ENCODE data around the gene NFU1.

Gene NFU1

GRCh38 chr2:69393963-69394362, 43.3 kb downstream of the NFU1 start:
- H3K4me3 ChIP-seq (ENCODE audit: insufficient read depth, low read depth, low read length) = no peak overlapping the region
- H3K4me1 ChIP-seq (ENCODE audit: control insufficient read depth, insufficient read depth, low read length) = no peaks in the 10 kb centered on the region
- peaks cover 7% of the 10 kb centered on the region for H3K36me3 ChIP-seq (ENCODE audit: control insufficient read depth, insufficient read depth, low read length)
- H3K27ac ChIP-seq (ENCODE audit: insufficient read depth, low read depth, low read length, poor library complexity, severe bottlenecking) = no peak overlapping the region
- H3K27me3 ChIP-seq (ENCODE audit: control insufficient read depth, insufficient read depth, low read length, poor library complexity, severe bottlenecking) = no peaks in the 10 kb centered on the region
- no peaks in the 10 kb centered on the region for H3K9me3 ChIP-seq (ENCODE audit: control insufficient read depth, low read length)

DNA sequence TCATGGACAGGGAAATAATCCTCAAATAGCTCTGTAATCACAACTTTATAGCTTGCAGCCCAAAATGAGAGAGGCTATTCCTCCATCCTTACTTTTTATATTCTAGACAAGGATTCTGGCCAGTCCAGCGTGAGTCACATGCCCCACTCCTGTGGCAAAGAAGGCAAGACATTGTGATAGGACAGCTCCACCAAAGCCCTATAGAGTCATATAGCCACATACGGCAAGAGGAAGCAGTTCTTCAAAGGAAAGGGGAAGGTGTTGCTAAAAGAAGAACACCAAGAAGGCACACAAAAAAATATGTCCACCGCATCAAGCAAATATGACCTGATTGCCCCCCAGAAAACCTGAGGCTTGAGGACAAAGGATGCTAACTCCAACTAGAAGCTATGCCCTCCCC, 46.8 kb downstream of the NFU1 start:
- no peak overlapping the region for H3K27ac ChIP-seq (ENCODE audit: insufficient read depth, low read depth, low read length, poor library complexity, severe bottlenecking)
- H3K9me3 ChIP-seq (ENCODE audit: control insufficient read depth, low read length) = no peaks in the 10 kb centered on the region
- no peak overlapping the region for H3K4me3 ChIP-seq (ENCODE audit: insufficient read depth, low read depth, low read length)
- H3K27me3 ChIP-seq (ENCODE audit: control insufficient read depth, insufficient read depth, low read length, poor library complexity, severe bottlenecking) = no peaks in the 10 kb centered on the region
- WGBS, 2 experiments = 95 to 98% methylated on average over 3 of the region's 3 CpGs
- peaks cover 7% of the 10 kb centered on the region for H3K4me1 ChIP-seq (ENCODE audit: control insufficient read depth, insufficient read depth, low read length)
- no peaks in the 10 kb centered on the region for H3K36me3 ChIP-seq (ENCODE audit: control insufficient read depth, insufficient read depth, low read length)

DNA sequence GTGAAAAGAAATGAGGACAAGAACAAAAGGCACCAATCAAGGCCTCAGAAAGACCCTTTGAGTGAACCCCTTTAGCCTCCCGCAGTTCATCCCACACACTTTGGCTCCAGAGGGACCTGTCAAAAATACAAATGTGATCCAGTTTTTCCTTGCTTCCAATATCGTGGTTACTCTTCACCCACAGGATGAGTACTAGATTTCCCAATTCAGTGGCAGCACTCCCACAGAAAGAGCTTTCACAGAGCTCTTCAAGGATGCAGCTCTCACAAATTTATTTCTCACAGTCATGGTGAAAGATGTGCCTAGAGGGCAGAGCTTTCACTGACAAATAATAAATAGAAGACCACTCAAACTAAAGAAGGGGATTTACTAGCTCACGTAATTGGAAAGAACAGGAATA, 47.2 kb downstream of the NFU1 start:
- no peaks in the 10 kb centered on the region for H3K9me3 ChIP-seq (ENCODE audit: control insufficient read depth, low read length)
- H3K27me3 ChIP-seq (ENCODE audit: control insufficient read depth, insufficient read depth, low read length, poor library complexity, severe bottlenecking) = no peaks in the 10 kb centered on the region
- H3K27ac ChIP-seq (ENCODE audit: insufficient read depth, low read depth, low read length, poor library complexity, severe bottlenecking) = no peak overlapping the region
- 75 to 81% methylated on average over 3 of the region's 3 CpGs for WGBS, 2 experiments
- no peaks in the 10 kb centered on the region for H3K36me3 ChIP-seq (ENCODE audit: control insufficient read depth, insufficient read depth, low read length)
- peaks cover 7% of the 10 kb centered on the region for H3K4me1 ChIP-seq (ENCODE audit: control insufficient read depth, insufficient read depth, low read length)
- H3K4me3 ChIP-seq (ENCODE audit: insufficient read depth, low read depth, low read length) = no peak overlapping the region

DNA sequence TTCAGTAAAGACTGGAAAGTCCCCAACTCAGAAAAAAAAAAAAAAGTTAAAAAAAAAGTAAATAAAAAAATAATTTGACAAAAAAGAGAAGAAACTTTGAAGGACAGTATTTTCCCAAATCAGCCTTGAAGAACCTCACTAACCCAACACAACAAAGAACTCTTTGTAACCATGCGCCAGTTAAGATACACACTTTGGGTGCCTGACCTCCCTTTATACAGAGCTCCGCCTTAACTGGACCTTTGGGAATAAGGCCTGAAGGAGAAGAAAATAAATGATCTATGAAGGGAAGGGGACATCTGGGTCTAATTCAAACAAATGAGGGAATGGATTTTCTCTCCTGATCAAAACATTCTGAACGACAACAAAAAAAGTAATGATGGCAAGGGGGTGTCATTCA, 48.0 kb downstream of the NFU1 start:
- no peak overlapping the region for H3K4me3 ChIP-seq (ENCODE audit: insufficient read depth, low read depth, low read length)
- no peaks in the 10 kb centered on the region for H3K9me3 ChIP-seq (ENCODE audit: control insufficient read depth, low read length)
- 90 to 97% methylated on average over 3 of the region's 3 CpGs for WGBS, 2 experiments
- H3K36me3 ChIP-seq (ENCODE audit: control insufficient read depth, insufficient read depth, low read length) = no peaks in the 10 kb centered on the region
- H3K27me3 ChIP-seq (ENCODE audit: control insufficient read depth, insufficient read depth, low read length, poor library complexity, severe bottlenecking) = no peaks in the 10 kb centered on the region
- H3K4me1 ChIP-seq (ENCODE audit: control insufficient read depth, insufficient read depth, low read length) = peaks cover 7% of the 10 kb centered on the region
- H3K27ac ChIP-seq (ENCODE audit: insufficient read depth, low read depth, low read length, poor library complexity, severe bottlenecking) = no peak overlapping the region

GRCh38 chr2:69387770-69388481, 49.3 kb downstream of the NFU1 start:
- 78 to 88% methylated on average over 12 to 14 of the region's 14 CpGs for WGBS, 2 experiments
- Histone ChIP-seq H3K9me3 (ENCODE audit: control insufficient read depth, low read length) (no peaks in the 10 kb centered on the region), H3K4me3 (ENCODE audit: insufficient read depth, low read depth, low read length) (peak overlapping the region; percentile 90), H3K27ac (ENCODE audit: insufficient read depth, low read depth, low read length, poor library complexity, severe bottlenecking) (no peak overlapping the region), H3K36me3 (ENCODE audit: control insufficient read depth, insufficient read depth, low read length) (no peaks in the 10 kb centered on the region), H3K27me3 (ENCODE audit: control insufficient read depth, insufficient read depth, low read length, poor library complexity, severe bottlenecking) (no peaks in the 10 kb centered on the region), H3K4me1 (ENCODE audit: control insufficient read depth, insufficient read depth, low read length) (peaks cover 7% of the 10 kb centered on the region)

DNA sequence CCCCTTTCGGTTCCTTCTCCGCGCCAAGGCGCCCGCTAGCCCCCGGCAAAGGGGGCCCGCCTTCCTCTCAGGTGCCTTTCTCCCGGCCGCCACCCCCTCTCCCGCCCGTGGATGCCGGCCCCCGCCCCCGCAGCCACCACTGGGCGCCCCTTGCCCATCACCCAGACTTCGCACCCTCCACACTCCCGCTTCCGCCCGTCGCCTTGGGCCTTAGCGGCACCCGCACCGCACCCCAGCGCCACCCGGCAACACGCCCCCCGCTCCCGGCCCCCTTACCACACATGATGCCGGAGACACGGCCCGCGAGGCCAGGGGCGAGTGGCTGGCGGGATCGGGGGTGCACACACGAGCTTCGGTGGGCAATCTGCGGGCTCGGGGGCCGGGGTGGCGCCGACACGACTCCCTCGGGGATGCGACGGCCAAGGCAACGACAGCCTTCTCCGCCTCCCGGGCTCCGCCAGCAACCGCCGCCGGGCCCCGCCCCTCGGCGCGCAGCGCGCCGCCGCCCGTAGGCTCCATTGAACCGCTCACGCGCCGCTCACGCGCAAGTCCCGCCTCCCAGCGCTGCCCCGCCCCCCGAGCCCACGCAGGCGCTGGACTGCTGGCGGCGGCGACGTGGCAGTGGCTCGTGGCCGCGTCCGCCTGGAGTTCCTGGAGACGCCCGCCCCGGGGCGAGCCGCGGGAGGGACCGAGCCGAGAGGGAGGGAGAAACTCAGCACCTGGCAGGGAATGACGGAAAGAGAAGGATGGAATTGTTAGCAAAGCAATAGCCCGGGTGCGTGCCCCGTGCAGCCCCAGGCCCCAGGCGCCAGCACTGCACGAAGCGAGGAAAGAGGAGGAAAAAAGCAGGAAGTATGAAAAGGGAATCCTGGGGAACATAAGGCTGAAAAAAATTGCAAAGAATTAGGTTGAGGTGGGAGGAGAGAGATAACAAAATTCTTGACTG, 50.2 kb downstream of the NFU1 start, which contains the start of gene GFPT1:
GFPT1 (minus strand) TSS at position 439 of the 946 bp plus-strand sequence; CDS start at position 283, 156 bp downstream.
- no peaks in the 10 kb centered on the region for H3K27me3 ChIP-seq (ENCODE audit: control insufficient read depth, insufficient read depth, low read length, poor library complexity, severe bottlenecking)
- peak within 1 kb of the TSS; percentile 90 for H3K4me3 ChIP-seq (ENCODE audit: insufficient read depth, low read depth, low read length)
- peaks cover 7% of the 10 kb centered on the region for H3K4me1 ChIP-seq (ENCODE audit: control insufficient read depth, insufficient read depth, low read length)
- peak within 1 kb of the TSS; percentile 40 for H3K27ac ChIP-seq (ENCODE audit: insufficient read depth, low read depth, low read length, poor library complexity, severe bottlenecking)
- WGBS, 2 experiments = 0 to 1% methylated on average over 97 of the region's 97 CpGs
- no peaks in the 10 kb centered on the region for H3K9me3 ChIP-seq (ENCODE audit: control insufficient read depth, low read length)
- H3K36me3 ChIP-seq (ENCODE audit: control insufficient read depth, insufficient read depth, low read length) = no peaks in the 10 kb centered on the region

- no peaks in the 10 kb centered on the region for H3K36me3 ChIP-seq (ENCODE audit: control insufficient read depth, insufficient read depth, low read length)
- 21 to 22% methylated on average over 6 of the region's 6 CpGs for WGBS, 2 experiments
- H3K27me3 ChIP-seq (ENCODE audit: control insufficient read depth, insufficient read depth, low read length, poor library complexity, severe bottlenecking) = no peaks in the 10 kb centered on the region
- H3K4me3 ChIP-seq (ENCODE audit: insufficient read depth, low read depth, low read length) = peak overlapping the region; percentile 90
- peaks cover 7% of the 10 kb centered on the region for H3K4me1 ChIP-seq (ENCODE audit: control insufficient read depth, insufficient read depth, low read length)
- H3K9me3 ChIP-seq (ENCODE audit: control insufficient read depth, low read length) = no peaks in the 10 kb centered on the region
- H3K27ac ChIP-seq (ENCODE audit: insufficient read depth, low read depth, low read length, poor library complexity, severe bottlenecking) = no peak overlapping the region
Observed at GRCh38 chr2:69386360-69386759, 50.9 kb downstream of the NFU1 start.

- no peaks in the 10 kb centered on the region for H3K36me3 ChIP-seq (ENCODE audit: control insufficient read depth, insufficient read depth, low read length)
- H3K9me3 ChIP-seq (ENCODE audit: control insufficient read depth, low read length) = no peaks in the 10 kb centered on the region
- WGBS, 2 experiments = 83 to 92% methylated on average over 5 to 7 of the region's 8 CpGs
- H3K27me3 ChIP-seq (ENCODE audit: control insufficient read depth, insufficient read depth, low read length, poor library complexity, severe bottlenecking) = no peaks in the 10 kb centered on the region
- H3K4me3 ChIP-seq (ENCODE audit: insufficient read depth, low read depth, low read length) = peak overlapping the region; percentile 90
- no peak overlapping the region for H3K27ac ChIP-seq (ENCODE audit: insufficient read depth, low read depth, low read length, poor library complexity, severe bottlenecking)
- H3K4me1 ChIP-seq (ENCODE audit: control insufficient read depth, insufficient read depth, low read length) = peaks cover 7% of the 10 kb centered on the region
Observed at GRCh38 chr2:69385443-69386151, 51.6 kb downstream of the NFU1 start.

GRCh38 chr2:69384618-69385081, 52.6 kb downstream of the NFU1 start:
- WGBS, 2 experiments = 95 to 96% methylated on average over 5 of the region's 5 CpGs
- Histone ChIP-seq H3K27me3 (ENCODE audit: control insufficient read depth, insufficient read depth, low read length, poor library complexity, severe bottlenecking) (no peaks in the 10 kb centered on the region), H3K4me1 (ENCODE audit: control insufficient read depth, insufficient read depth, low read length) (peaks cover 7% of the 10 kb centered on the region), H3K36me3 (ENCODE audit: control insufficient read depth, insufficient read depth, low read length) (no peaks in the 10 kb centered on the region), H3K27ac (ENCODE audit: insufficient read depth, low read depth, low read length, poor library complexity, severe bottlenecking) (no peak overlapping the region), H3K9me3 (ENCODE audit: control insufficient read depth, low read length) (no peaks in the 10 kb centered on the region), H3K4me3 (ENCODE audit: insufficient read depth, low read depth, low read length) (no peak overlapping the region)

All from ectodermal cell (in vitro differentiated cells).